ENCODE results near the gene GOLGA6A. TPM values are rescaled to one million over a fixed set of nuclear protein-coding genes. Genes with fewer than 3 reads are reported as not detected.

The GOLGA6A gene
- total and polyA plus RNA-seq, 2 experiments from 2014 or later: not detected

DNA sequence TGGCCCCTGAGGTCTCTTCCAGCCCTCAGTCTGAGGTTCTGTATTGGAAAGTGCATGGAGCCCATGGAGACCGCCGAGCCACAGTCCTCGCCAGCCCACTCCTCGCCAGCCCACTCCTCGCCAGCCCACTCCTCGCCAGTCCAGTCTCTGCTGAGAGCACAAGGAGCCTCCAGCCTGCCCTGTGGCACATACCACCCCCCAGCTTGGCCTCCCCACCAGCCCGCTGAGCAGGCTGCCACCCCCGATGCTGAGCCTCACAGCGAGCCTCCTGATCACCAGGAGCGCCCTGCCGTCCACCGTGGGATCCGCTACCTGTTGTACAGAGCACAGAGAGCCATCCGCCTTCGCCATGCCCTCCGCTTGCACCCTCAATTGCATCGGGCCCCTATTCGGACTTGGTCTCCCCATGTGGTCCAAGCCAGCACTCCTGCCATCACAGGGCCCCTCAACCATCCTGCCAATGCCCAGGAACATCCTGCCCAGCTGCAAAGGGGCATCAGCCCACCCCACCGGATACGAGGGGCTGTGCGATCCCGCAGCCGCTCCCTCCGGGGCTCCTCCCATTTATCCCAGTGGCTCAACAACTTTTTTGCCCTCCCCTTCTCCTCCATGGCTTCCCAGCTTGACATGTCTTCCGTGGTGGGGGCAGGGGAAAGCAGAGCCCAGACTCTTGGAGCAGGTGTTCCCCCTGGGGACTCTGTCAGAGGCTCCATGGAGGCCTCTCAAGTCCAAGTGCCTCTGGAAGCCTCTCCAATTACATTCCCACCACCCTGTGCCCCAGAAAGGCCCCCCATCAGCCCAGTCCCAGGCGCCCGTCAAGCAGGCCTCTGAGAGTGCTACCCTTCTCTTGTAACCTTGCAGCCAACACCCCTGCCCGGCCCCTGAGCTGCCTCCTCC lies 47.0 kb downstream of the GOLGA6A start:
- WGBS (ENCODE audit: low lambda C conversion rate, missing lambda C conversion rate): 97% methylated on average over 24 of the region's 28 CpGs
- no peaks in the 10 kb centered on the region for H3K4me1 ChIP-seq (ENCODE audit: insufficient read depth)

DNA sequence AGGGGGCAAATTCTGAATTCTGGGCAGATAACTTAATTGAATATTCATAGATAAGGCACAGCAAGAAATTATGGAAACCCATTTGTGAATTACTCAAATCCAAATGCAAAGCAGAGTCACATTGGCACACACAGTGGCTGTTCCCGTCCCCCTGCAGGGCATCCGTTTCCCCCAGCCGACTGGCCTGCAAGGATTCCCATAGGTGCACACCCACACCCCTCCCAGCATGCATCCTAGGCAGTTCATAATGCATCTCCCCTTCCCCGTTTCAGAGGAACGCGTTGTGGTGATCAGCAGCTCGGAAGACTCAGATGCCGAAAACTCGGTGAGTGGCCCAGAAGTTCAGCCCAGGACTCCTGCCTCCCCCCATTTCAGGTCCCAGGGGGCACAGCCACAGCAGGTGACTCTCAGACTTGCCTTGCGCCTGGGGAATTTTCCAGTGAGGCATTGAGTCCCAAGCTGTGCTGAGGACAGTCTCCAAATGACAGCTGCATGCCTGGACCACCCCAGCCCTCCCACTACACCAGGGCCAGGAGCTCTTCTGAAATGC lies 48.1 kb downstream of the GOLGA6A start:
- Histone ChIP-seq H3K27me3 (no peaks in the 10 kb centered on the region), H3K27ac (no peak overlapping the region), H4K20me1 (ENCODE audit: insufficient read depth, poor library complexity, severe bottlenecking) (no peaks in the 10 kb centered on the region), H3K4me1 (ENCODE audit: insufficient read depth) (no peaks in the 10 kb centered on the region), H2AFZ (no peak overlapping the region), H3K79me2 (no peaks in the 10 kb centered on the region), H3K9me2 (replicated peaks; ENCODE audit: insufficient read depth) (no peaks in the 10 kb centered on the region), H3K9me3 (ENCODE audit: low read depth) (no peaks in the 10 kb centered on the region), H3K36me3 (replicated peaks; ENCODE audit: insufficient read depth, low read depth) (no peaks in the 10 kb centered on the region), H3K4me2 (no peak overlapping the region), H3K4me3 (no peak overlapping the region)
- 95% methylated on average over 10 of the region's 10 CpGs for WGBS (ENCODE audit: low lambda C conversion rate, missing lambda C conversion rate)
- no peak for TF ChIP-seq EZH2 (IDR thresholded peaks at IDR 0.05; ENCODE audit: borderline replicate concordance)
- TF ChIP-seq EZH2phosphoT487 (IDR thresholded peaks at IDR 0.05; ENCODE audit: low read depth, severe bottlenecking, unreplicated experiment): no peak
- TF ChIP-seq, protein P1, sequence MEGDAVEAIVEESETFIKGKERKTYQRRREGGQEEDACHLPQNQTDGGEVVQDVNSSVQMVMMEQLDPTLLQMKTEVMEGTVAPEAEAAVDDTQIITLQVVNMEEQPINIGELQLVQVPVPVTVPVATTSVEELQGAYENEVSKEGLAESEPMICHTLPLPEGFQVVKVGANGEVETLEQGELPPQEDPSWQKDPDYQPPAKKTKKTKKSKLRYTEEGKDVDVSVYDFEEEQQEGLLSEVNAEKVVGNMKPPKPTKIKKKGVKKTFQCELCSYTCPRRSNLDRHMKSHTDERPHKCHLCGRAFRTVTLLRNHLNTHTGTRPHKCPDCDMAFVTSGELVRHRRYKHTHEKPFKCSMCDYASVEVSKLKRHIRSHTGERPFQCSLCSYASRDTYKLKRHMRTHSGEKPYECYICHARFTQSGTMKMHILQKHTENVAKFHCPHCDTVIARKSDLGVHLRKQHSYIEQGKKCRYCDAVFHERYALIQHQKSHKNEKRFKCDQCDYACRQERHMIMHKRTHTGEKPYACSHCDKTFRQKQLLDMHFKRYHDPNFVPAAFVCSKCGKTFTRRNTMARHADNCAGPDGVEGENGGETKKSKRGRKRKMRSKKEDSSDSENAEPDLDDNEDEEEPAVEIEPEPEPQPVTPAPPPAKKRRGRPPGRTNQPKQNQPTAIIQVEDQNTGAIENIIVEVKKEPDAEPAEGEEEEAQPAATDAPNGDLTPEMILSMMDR (IDR thresholded peaks at IDR 0.05; ENCODE audit: poor library complexity): no peak
- DNase-seq (ENCODE audit: low spot score): no peak

More for the DNA sequence above, 47.0 kb downstream of the GOLGA6A start:
- DNase-seq (ENCODE audit: low spot score): no peak
- TF ChIP-seq EZH2 (IDR thresholded peaks at IDR 0.05; ENCODE audit: borderline replicate concordance) (no peak), EZH2phosphoT487 (IDR thresholded peaks at IDR 0.05; ENCODE audit: low read depth, severe bottlenecking, unreplicated experiment) (no peak)
- TF ChIP-seq, protein P1 (IDR thresholded peaks at IDR 0.05; ENCODE audit: poor library complexity): no peak
- no peaks in the 10 kb centered on the region for H4K20me1 ChIP-seq (ENCODE audit: insufficient read depth, poor library complexity, severe bottlenecking)
- H3K79me2 ChIP-seq: no peaks in the 10 kb centered on the region
- H3K4me3 ChIP-seq: no peak overlapping the region
- no peaks in the 10 kb centered on the region for H3K27me3 ChIP-seq
- H3K9me3 ChIP-seq (ENCODE audit: low read depth): no peaks in the 10 kb centered on the region
- no peak overlapping the region for H2AFZ ChIP-seq
- H3K27ac ChIP-seq: no peak overlapping the region
- H3K9me2 ChIP-seq (replicated peaks; ENCODE audit: insufficient read depth): no peaks in the 10 kb centered on the region
- H3K36me3 ChIP-seq (replicated peaks; ENCODE audit: insufficient read depth, low read depth): no peaks in the 10 kb centered on the region
- no peak overlapping the region for H3K4me2 ChIP-seq

DNA sequence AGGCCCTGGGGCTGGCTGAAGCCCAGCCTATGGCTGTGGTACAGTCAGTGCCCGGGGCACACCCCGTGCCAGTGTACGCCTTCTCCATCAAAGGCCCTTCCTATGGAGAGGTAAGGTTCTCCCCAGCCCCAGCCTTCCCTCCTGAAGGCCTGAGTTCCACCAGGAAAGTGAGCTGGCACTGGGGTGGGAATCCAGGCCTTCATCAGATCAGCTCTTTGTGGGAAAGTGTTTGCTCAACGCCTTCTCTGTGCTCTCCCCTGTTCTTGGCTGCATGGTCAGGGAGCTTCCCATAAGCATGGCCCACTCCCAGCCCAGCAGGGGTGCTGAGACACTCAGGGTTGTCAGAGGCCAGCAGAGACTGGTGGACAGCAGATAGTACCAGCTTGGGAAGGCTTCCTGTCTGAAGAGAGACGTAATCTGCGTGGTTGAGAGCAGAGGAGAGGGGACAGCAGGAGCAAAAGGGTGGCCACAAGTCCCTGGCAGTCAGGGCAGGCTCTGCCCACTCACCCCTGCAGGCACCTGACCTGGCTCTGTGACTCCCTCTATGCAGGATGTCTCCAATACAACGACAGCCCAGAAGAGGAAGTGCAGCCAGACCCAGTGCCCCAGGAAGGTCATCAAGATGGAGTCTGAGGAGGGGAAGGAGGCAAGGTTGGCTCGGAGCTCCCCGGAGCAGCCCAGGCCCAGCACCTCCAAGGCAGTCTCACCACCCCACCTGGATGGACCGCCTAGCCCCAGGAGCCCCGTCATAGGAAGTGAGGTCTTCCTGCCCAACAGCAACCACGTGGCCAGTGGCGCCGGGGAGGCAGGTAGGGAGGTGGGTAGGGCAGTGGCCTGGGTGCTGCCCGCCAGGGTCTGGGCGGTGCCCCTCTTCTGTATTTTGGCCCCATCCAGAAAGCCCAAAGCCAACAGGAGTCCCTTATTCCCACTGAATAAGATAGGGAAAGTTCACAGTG lies 49.5 kb downstream of the GOLGA6A start:
- Histone ChIP-seq H3K79me2 (no peaks in the 10 kb centered on the region), H4K20me1 (ENCODE audit: insufficient read depth, poor library complexity, severe bottlenecking) (no peaks in the 10 kb centered on the region), H3K9me2 (replicated peaks; ENCODE audit: insufficient read depth) (no peaks in the 10 kb centered on the region), H3K4me1 (ENCODE audit: insufficient read depth) (no peaks in the 10 kb centered on the region), H3K9me3 (ENCODE audit: low read depth) (no peaks in the 10 kb centered on the region), H3K36me3 (replicated peaks; ENCODE audit: insufficient read depth, low read depth) (no peaks in the 10 kb centered on the region), H3K27me3 (no peaks in the 10 kb centered on the region), H3K4me2 (no peak overlapping the region), H3K4me3 (no peak overlapping the region), H2AFZ (no peak overlapping the region), H3K27ac (no peak overlapping the region)
- TF ChIP-seq EZH2phosphoT487 (IDR thresholded peaks at IDR 0.05; ENCODE audit: low read depth, severe bottlenecking, unreplicated experiment) (no peak), EZH2 (IDR thresholded peaks at IDR 0.05; ENCODE audit: borderline replicate concordance) (no peak)
- TF ChIP-seq, protein P1 (IDR thresholded peaks at IDR 0.05; ENCODE audit: poor library complexity): no peak
- 95% methylated on average over 16 of the region's 16 CpGs for WGBS (ENCODE audit: low lambda C conversion rate, missing lambda C conversion rate)
- no peak for DNase-seq (ENCODE audit: low spot score)
